ENCODE measurements around the gene ANKS1B.

Gene ANKS1B

GRCh38 chr12:99027055-99027393 lies 957.7 kb downstream of the ANKS1B start:
- no peak for TF ChIP-seq CTCF (IDR thresholded peaks at IDR 0.05; ENCODE audit: control extremely low read depth, extremely low read depth, low read depth, missing control alignments)
- DNase-seq (ENCODE audit: extremely low spot score): no peak
- ChIA-PET POLR2A (no interaction called here), CTCF (no interaction called here)

GRCh38 chr12:99026332-99027054 lies 958.2 kb downstream of the ANKS1B start:
- TF ChIP-seq CTCF (IDR thresholded peaks at IDR 0.05; ENCODE audit: control extremely low read depth, extremely low read depth, low read depth, missing control alignments): no peak
- ChIA-PET POLR2A (no interaction called here), CTCF (interaction anchor here (1.5 kb wide), 1 partner anchor 17 kb away, joined by 7 read pairs; no protein-coding TSS in a partner anchor)
- no peak for DNase-seq (ENCODE audit: extremely low spot score)

GRCh38 chr12:99024870-99025269 lies 959.9 kb downstream of the ANKS1B start:
- ChIA-PET POLR2A (no interaction called here), CTCF (interaction anchor here (1.5 kb wide), 1 partner anchor 18 kb away, joined by 7 read pairs; no protein-coding TSS in a partner anchor)
- TF ChIP-seq CTCF (IDR thresholded peaks at IDR 0.05; ENCODE audit: control extremely low read depth, extremely low read depth, low read depth, missing control alignments): no peak
- DNase-seq (ENCODE audit: extremely low spot score): no peak

GRCh38 chr12:99024191-99024590 lies 960.5 kb downstream of the ANKS1B start:
- DNase-seq (ENCODE audit: extremely low spot score): no peak
- TF ChIP-seq CTCF (IDR thresholded peaks at IDR 0.05; ENCODE audit: control extremely low read depth, extremely low read depth, low read depth, missing control alignments): no peak
- CTCF ChIA-PET: no interaction called here
- POLR2A ChIA-PET: no interaction called here

GRCh38 chr12:99020871-99021270 lies 963.9 kb downstream of the ANKS1B start:
- ChIA-PET POLR2A (no interaction called here), CTCF (interaction anchor here (0.7 kb wide), 1 partner anchor 23 kb away, joined by 3 read pairs; no protein-coding TSS in a partner anchor)
- DNase-seq (ENCODE audit: extremely low spot score): no peak
- no peak for TF ChIP-seq CTCF (IDR thresholded peaks at IDR 0.05; ENCODE audit: control extremely low read depth, extremely low read depth, low read depth, missing control alignments)

- ChIA-PET CTCF (interaction anchor here (0.9 to 1.1 kb wide), 2 partner anchors 12 to 21 kb away, joined by 3 to 4 read pairs; no protein-coding TSS in a partner anchor), POLR2A (no interaction called here)
- no peak for DNase-seq (ENCODE audit: extremely low spot score)
- TF ChIP-seq CTCF (IDR thresholded peaks at IDR 0.05; ENCODE audit: control extremely low read depth, extremely low read depth, low read depth, missing control alignments): no peak
Observed at GRCh38 chr12:99019798-99020197, 964.9 kb downstream of the ANKS1B start.

Measured in GM10248 (cell line).